Uterus (tissue), 2 donors: ENCODE results near the gene RUVBL2.
"Not testable (repeated sequence)": the region's sequence is repeated elsewhere in the genome, so short reads cannot be mapped to it uniquely, and the experiment has no call there.

ENCODE experiments used
- CTCF ChIP-seq, 4 experiments: fragments of 200-600 bp in 2 of 4; fragments of 450-650 bp in 2 of 4; sonication (generic) in 2 of 4; IDR thresholded peaks; one replicate each; pipeline ENCODE4 v1.5.1; 2016 to 2019; ENCODE audit warnings: antibody characterized with exemption in 4 of 4, mild to moderate bottlenecking in 2 of 4, moderate library complexity in 1 of 4
- POLR2A ChIP-seq, 2 donors: fragments of 450-650 bp; IDR thresholded peaks; one replicate each; pipeline ENCODE4 v1.6.1; 2016; ENCODE audit warnings: antibody characterized with exemption in 2 of 2, mild to moderate bottlenecking in 1 of 2, moderate library complexity in 1 of 2

- not testable (repeated sequence) for TF ChIP-seq CTCF, POLR2A (IDR thresholded peaks at IDR 0.05)
These were observed 46.0 kb downstream of the RUVBL2 start for GRCh38 chr19:49039736-49040135.
